CD1c-positive myeloid dendritic cell (primary cell): Measurements from ENCODE around the gene MAPK1.
A peak's percentile ranks its signal among the peaks of the same experiment; 100 is the strongest.
"Not testable (repeated sequence)": the region's sequence is repeated elsewhere in the genome, so short reads cannot be mapped to it uniquely, and the experiment has no call there.

ENCODE experiments used
- DNase-seq: peaks from one replicate; pipeline ENCODE4 v3.0.0-alpha.2; 2016; ENCODE audit errors: extremely low spot score

Gene MAPK1

DNA sequence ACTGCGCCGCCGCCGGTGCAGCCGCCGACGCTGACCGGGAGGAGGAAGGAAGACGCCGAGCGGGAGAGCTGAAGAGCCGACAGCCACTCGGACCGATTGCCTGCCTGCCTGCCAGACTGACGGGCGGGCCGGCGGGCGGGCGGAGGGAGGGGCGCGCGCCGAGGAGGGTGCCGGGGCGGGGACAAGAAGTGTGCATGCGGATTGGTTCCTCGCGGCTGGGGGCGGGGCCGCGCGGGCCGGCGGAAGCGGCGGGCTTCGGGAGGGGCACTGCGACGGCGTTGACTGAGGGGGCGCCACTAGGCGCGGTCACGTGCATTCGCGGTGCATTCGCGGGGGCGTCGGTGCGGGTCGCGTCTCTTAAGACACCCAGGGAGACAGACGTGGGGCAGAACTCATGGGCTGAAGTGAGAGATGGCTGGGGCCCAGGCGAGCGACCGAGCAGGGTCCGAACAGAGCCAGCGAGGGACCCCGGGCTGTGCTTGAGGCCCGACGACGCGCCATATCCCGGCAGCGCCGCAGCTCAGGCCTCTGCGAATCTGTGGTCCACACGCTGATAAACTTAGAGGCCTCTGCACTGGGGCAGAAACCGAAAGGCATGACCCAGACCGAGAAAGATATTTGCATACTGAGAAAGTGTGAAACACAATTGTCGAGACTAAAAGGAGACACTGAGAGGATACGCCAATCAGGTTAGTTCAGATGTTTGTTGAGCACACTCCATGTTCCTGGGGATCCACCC lies at the start of gene MAPK1:
TSS of gene MAPK1 (minus strand) at position 118 of the 739 bp plus-strand sequence. CDS start 205 bp downstream, outside the sequence.
- DNase-seq, result peak; percentile 97

DNA sequence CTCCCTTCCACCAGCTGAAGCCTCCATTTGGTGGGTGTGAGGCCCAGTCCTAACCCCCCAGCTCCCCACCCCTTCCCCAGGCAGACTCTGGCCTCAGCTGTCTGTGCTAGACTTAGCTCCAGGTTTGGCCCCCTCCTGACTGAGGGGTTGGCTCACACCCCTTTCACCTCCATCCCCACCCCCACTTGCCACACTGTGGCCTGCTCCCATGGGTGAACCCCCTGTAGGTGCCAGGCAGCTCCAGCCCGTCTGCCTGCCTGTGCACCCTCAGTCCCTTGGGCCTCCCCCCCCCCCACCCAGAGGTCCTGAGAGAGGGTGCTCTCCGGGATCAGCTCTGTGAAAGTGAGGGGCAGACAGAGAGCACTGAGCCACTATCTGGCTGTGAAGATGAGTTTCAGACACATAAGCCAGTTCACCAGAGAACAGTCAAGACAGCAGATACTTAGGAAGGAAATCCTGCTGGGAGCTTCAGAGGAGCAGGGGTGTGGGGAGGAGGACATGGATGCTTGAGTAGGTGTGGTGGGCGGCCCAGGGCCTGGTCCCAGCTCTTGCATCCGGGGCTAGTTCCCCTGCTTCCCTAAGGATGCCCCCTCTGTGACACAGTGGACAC lies 49.0 kb upstream of the MAPK1 start:
- DNase-seq, result no peak

DNA sequence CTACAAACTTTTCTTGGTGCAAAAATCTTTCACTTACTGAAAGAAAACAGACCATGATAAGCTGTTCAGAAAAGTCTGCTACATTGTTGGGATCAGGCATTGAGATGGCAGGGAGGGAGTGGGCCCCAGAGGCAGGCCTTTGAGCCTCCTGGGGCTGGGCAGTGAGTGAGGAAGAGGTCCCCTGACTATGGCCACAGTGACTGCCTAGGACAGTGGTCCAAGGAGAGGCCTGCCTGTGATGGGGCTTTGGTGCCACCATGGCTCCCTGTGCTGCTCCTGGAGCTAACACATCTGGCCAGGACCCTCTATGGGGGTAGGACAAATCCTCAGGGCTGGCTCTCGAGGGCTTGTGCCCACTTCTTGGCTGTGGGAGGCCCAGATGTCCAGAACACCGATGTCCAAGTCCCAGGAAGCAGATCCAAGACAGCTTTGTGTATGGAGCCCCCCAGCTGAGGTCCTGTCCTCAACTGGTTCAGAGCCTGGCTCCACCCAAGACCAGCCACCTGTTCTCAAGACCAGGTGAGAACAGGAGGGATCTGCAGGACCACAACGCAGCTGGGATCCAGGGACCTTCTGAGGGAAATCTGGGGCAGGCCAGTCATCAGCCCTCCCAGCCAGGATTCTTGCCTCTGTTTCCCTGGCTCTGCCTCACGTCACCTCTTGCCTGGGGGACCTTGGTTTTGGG lies 48.3 kb upstream of the MAPK1 start:
- no peak for DNase-seq

DNA sequence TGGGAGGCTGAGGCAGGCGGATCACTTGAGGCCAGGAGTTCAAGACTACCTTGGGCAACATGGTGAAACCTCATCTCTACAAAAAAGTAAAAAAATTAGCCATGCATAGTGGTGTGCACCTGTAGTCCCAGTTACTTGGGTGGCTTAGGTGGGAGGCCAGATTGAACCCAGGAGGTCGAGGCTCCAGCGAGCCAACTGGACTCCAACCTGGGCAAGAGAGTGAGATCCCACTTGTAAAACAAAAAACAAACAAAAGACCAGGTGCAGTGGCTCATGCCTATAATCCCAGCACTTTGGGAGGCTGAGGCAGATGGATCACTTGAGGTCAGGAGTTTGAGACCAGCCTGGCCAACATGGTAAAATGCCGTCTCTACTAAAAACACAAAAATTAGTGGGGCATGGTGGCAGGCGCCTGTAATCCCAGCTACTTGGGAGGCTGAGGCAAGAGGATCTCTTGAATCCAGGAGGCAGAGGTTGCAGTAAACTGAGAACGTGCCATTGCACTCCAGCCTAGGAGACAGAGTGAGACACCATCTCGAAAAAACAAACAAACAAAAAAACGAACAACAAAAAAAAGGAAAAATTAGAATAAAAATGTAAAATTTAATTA lies 46.7 kb upstream of the MAPK1 start:
- not testable (repeated sequence) for DNase-seq

DNA sequence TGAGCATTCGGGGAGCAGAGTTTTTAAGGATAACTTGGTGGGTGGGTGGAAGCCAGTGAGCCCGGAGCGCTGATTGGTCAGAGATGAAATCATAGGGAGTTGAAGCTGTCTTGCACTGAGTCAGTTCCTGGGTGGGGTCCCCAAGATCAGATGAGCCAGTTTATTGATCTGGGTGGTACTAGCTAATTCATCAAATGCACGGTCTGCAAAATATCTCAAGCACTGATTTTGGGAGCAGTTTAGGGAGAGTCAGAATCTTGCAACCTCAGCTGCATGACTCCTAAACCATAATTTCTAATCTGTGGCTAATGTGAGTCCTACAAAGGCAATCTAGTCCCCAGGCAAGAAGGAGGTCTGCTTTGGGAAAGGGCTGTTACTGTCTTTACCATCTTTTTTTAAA lies 42.9 kb upstream of the MAPK1 start:
- not testable (repeated sequence) for DNase-seq

- DNase-seq, result no peak
Observed at GRCh38 chr22:21909871-21910270, 42.4 kb upstream of the MAPK1 start.

- DNase-seq, result no peak
Observed at GRCh38 chr22:21907638-21908522, 40.4 kb upstream of the MAPK1 start.

- not testable (repeated sequence) for DNase-seq
Observed at GRCh38 chr22:21905234-21905633, 37.8 kb upstream of the MAPK1 start.

DNA sequence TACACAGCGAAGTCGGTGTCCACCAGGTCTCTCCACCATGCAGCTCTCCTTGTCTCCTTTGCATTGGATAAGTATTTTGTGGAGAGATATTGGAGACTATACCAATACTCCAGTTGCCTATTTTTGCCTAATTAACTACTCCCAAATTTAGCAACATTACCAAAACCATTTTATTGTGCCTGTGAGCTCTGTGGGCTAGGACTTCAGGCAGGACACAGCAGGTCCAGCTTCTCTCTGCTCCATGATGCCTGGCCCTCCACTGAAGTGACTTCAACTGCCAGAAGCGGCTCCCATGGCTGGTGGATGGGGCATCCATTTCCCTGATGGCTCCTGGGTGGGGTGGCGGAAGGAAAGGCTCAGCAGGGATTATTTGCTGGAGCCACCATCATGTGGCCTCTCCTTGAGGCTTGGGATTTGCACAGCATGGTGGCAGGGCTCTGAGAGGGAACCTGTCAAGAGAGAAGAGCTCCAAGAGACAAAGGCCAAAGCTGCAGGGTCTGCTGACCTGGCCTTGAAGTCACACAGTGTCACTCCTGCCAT lies 36.9 kb upstream of the MAPK1 start:
- no peak for DNase-seq

- no peak for DNase-seq
Observed at GRCh38 chr22:21903283-21903682, 35.8 kb upstream of the MAPK1 start.

GRCh38 chr22:21902296-21903087 lies 35.0 kb upstream of the MAPK1 start:
- no peak for DNase-seq

- DNase-seq, result no peak
Observed at GRCh38 chr22:21898354-21898896, 31.0 kb upstream of the MAPK1 start.

DNA sequence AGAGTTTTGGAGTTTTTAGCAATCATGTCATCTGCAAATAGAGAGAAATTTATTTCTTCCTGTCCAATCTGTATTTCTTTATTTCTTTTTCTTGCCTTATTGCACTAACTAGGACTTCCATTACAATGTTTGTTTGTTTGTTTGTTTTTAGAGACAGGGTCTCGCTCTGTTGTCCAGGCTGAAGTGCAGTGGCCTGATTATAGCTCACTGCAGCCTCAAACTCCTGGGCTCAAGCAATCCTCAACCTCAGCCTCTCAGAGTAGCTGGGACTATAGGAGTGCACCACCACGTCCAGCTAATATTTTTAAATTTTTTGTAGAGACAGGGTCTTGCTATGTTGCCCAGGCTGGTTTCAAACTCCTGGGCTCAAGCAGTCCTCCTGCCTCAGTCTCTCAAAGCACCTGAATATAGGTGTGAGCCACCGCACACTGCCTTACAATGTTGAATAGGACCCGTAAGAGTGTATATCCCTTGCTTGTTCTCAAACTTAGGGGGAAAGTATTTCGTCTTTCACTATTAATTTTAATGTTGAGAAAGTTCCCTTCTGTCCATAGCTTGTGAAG lies 29.6 kb upstream of the MAPK1 start:
- no peak for DNase-seq

DNA sequence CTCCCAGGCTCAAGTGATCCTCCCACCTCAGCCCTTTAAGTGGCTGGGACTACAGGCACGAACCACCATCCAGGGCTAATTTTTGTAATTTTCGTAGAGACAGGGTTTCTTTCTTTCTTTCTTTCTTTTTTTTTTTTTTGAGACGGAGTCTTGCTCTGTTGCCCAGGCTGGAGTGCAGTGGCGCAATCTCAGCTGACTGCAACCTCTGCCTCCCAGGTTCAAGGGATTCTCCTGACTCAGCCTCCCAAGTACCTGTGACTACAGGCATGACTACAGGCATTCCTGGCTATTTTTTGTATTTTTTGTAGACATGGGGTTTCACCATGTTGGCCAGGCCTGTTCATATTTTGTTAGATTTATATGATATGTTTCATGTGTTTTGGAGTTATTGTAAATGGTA lies 28.8 kb upstream of the MAPK1 start:
- not testable (repeated sequence) for DNase-seq

GRCh38 chr22:21894799-21895198 lies 27.4 kb upstream of the MAPK1 start:
- no peak for DNase-seq

DNA sequence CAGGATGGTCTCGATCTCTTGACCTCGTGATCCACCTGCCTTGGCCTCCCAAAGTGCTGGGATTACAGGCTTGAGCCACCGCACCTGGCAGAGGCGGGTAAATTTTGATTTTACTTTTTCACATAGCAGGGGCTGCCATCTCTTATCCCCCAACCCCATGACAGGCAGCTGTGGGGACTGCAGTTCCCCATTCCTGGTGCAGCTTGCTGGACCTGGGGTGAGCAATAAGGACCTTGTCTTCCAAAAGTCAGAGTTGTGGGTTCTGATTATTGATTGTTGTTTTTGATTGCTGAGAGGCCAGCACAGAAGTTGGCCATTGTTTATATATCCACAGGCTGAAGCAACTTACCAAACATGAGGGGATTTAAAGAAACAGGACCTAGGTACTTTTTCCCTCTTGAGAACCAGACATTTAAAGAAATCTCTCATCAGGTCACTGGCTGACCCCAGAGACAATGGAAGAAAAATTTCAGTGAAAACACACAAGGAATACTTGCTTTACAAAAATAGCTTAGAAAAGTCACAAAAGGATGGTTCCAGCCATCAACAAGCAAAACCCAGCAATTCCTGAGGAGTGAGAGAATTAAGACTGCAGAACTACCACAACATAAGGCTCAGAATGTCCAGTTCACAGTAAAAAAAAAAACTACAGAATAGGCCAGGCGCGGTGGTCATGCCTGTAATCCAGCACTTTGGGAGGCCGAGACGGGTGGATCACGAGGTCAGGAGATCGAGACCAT lies 22.0 kb upstream of the MAPK1 start:
- DNase-seq, result no peak

DNA sequence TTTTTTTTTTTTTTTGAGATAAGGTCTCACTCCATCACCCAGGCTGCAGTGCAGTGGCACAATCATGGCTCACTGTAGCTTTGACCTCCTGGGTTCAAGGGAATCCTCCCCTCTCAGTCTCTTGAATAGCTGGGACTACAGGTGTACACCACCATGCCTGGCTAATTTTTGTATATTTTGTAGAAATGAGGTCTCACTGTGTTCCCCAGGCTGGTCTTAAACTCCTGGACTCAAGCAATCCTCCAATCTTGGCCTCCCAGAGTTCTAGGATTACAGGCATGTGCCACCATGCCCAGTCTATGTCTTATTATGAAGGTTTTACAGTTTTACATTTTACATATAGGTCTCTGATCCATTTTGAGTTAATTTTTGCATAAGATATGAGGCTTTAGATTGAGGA lies 20.4 kb upstream of the MAPK1 start:
- no peak for DNase-seq

DNA sequence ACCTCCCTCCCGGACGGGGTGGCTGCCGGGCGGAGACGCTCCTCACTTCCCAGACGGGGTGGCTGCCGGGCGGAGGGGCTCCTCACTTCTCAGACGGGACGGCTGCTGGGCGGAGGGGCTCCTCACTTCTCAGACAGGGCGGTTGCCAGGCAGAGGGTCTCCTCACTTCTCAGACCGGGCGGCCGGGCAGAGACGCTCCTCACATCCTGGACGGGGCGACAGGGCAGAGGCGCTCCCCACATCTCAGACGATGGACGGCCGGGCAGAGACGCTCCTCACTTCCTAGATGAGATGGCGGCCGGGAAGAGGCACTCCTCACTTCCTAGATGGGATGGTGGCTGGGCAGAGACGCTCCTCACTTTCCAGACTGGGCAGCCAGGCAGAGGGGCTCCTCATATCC lies 16.5 kb upstream of the MAPK1 start:
- not testable (repeated sequence) for DNase-seq

DNA sequence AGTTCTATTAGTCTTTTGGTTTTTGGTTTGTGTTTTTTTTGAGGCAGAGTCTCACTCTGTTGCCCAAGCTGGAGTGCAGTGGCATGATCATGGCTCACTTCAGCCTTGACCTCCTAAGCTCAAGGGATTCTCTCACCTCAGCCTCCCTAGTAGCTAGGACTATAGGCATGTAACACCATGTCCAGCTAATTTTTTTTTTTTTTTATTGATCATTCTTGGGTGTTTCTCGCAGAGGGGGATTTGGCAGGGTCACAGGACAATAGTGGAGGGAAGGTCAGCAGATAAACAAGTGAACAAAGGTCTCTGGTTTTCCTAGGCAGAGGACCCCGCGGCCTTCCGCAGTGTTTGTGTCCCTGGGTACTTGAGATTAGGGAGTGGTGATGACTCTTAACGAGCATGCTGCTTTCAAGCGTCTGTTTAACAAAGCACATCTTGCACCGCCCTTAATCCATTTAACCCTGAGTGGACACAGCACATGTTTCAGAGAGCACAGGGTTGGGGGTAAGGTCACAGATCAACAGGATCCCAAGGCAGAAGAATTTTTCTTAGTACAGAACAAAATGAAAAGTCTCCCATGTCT lies 15.4 kb upstream of the MAPK1 start:
- DNase-seq, result not testable (repeated sequence)
